Mucosa of descending colon (tissue), 3 donors: ENCODE data around the gene METAP1D. TPM values are rescaled to one million over a fixed set of nuclear protein-coding genes. Genes with fewer than 3 reads are reported as not detected.
"Not testable (repeated sequence)": the region's sequence is repeated elsewhere in the genome, so short reads cannot be mapped to it uniquely, and the experiment has no call there.

ENCODE experiments used
- ATAC-seq: fragments of 200-7000 bp; cut with Tn5 transposase; one replicate; pipeline ENCODE4 v1.9.1; 2020; ENCODE audit warnings: mild to moderate bottlenecking, moderate library complexity
- DNase-seq, 3 donors: peaks; one replicate each; pipeline ENCODE4 v3.0.0-alpha.2; 2020
- H3K36me3 ChIP-seq: fragments of 200-600 bp; one replicate; pipeline ENCODE4 v1.8.0; 2021; ENCODE audit warnings: low read depth, mild to moderate bottlenecking
- H3K4me1 ChIP-seq: fragments of 200-600 bp; one replicate; pipeline ENCODE4 v1.8.0; 2021; ENCODE audit warnings: low read depth, mild to moderate bottlenecking
- H3K4me3 ChIP-seq: fragments of 200-600 bp; one replicate; pipeline ENCODE4 v1.8.0; 2021; ENCODE audit warnings: mild to moderate bottlenecking
- H3K9me3 ChIP-seq: fragments of 200-600 bp; one replicate; pipeline ENCODE4 v1.8.0; 2021; ENCODE audit warnings: mild to moderate bottlenecking
- intact Hi-C, 2 donors: fragments of 100-400 bp; cut with DNase I in 1 of 2; cut with micrococcal nuclease in 1 of 2; formaldehyde crosslinking; loops; one replicate each; pipeline versions ENCODE4 v1.11.0 to v1.11.1; 2022; cut with DNase I, micrococcal nuclease
- total RNA-seq, 3 donors: library from RNA; stranded (reverse); fragmentation: NEBNext Ultra II Directional in 2 of 3; extraction: Animal tissue kit (Norgen Biotek cat#: 25700) in 2 of 3; gene quantifications; one replicate each; pipeline versions ENCODE4 v1.2.1 to v1.2.4, GENCODE V29; 2021 to 2023
- TF ChIP-seq, protein P1 (sequence below): fragments of 200-600 bp; IDR thresholded peaks from one replicate; pipeline ENCODE4 v1.8.0; 2022; ENCODE audit warnings: antibody characterized with exemption, mild to moderate bottlenecking
- donor health status: DM: no; HTN: no; CAD: no; lungs with moderate emphysema.
- donor health status: DM: no; HTN: no; CAD: no.
- donor health status: DM: no; HTN: yes; CAD: no.

Gene METAP1D
- total RNA-seq, 3 donors from 2014 or later: 5.5 to 10.4 (median 6.7) TPM

DNA sequence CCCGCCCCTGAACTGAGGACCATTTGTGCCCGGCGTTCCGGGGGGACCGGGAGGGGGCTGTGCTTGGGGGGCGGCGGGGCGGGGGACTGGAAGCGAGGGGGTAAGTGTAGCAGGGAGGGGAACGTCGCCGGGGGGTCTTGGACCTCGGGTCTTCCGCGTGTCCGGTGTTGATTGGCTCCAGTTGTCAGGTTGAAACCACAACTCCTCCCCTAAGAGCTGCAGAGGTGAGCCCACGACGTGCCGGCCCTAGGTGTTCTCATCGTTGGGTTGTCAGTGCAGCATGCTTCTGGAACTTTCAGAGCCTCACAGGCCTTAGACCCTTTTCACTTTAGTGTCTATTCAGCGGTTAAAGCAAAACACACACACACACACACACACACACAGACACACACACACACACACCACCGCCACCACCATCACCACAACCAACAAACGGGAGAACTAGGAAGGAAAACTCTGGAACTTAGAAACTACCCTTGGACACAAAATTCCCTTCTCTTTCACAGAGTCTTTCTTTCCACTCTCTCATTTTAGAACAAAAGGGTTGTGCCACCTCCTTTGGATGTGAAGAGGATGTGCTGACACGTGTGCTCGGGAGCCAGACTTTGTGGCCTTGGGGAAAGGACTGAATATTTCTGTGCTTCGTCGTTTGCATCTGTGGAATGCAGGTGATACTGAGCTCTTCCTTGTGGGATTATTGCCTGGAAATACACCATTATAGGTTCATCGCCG lies 109.7 kb downstream of the METAP1D start:
- no peak for ATAC-seq

GRCh38 chr2:172109988-172110811 lies 110.4 kb downstream of the METAP1D start:
- Histone ChIP-seq H3K36me3 (no peaks in the 10 kb centered on the region), H3K4me1 (peaks cover 10% of the 10 kb centered on the region), H3K4me3 (no peak overlapping the region), H3K9me3 (no peaks in the 10 kb centered on the region)
- intact Hi-C loops: no loop called here
- ATAC-seq (no peak), DNase-seq (no peak)
- TF ChIP-seq, protein P1, sequence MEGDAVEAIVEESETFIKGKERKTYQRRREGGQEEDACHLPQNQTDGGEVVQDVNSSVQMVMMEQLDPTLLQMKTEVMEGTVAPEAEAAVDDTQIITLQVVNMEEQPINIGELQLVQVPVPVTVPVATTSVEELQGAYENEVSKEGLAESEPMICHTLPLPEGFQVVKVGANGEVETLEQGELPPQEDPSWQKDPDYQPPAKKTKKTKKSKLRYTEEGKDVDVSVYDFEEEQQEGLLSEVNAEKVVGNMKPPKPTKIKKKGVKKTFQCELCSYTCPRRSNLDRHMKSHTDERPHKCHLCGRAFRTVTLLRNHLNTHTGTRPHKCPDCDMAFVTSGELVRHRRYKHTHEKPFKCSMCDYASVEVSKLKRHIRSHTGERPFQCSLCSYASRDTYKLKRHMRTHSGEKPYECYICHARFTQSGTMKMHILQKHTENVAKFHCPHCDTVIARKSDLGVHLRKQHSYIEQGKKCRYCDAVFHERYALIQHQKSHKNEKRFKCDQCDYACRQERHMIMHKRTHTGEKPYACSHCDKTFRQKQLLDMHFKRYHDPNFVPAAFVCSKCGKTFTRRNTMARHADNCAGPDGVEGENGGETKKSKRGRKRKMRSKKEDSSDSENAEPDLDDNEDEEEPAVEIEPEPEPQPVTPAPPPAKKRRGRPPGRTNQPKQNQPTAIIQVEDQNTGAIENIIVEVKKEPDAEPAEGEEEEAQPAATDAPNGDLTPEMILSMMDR: no peak

More for the DNA sequence above, 109.7 kb downstream of the METAP1D start:
- intact Hi-C loops: no loop called here
- no peaks in the 10 kb centered on the region for H3K36me3 ChIP-seq
- TF ChIP-seq, protein P1: no peak
- DNase-seq: no peak
- no peaks in the 10 kb centered on the region for H3K9me3 ChIP-seq
- peaks cover 10% of the 10 kb centered on the region for H3K4me1 ChIP-seq
- no peak overlapping the region for H3K4me3 ChIP-seq

DNA sequence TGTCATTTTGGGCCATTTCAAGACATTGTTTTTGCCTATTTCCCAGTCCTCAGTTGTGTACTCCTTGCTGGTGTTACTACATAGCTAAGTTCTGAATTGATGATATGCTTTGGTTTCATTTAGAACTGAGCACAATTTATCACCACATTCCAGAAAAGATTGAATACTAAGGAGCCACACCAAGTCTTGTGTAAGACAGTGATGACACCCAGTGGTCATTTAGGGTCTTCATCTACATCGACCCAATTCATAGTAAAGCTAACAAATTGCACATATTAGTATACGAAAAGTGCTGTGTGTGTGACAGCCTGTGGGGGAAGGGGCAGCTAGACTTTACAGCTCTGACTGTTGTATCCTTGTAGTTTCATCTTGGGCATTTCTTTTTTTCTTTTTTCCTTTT lies 113.9 kb downstream of the METAP1D start:
- intact Hi-C loops: no loop called here
- no peak overlapping the region for H3K4me3 ChIP-seq
- TF ChIP-seq, protein P1: no peak
- H3K9me3 ChIP-seq: no peaks in the 10 kb centered on the region
- no peaks in the 10 kb centered on the region for H3K4me1 ChIP-seq
- no peak for DNase-seq
- ATAC-seq: no peak
- H3K36me3 ChIP-seq: no peaks in the 10 kb centered on the region

DNA sequence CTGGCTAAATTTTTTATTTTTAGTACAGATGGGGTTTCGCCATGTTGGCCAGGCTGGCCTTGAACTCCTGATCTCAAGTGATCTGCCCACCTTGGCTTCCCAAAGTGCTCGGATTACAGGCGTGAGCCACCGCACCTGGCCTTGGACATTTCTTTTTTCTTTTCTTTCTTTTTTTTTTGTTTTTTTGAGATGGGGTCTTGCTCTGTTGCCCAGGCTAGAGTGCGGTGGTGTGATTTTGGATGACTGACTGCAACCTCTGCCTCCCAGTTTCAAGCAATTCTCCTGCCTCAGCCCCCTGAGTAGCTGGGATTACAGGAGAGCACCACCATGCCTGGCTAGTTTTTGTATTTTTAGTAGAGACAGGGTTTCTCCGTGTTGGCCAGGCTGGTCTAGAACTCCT lies 114.4 kb downstream of the METAP1D start:
- H3K4me3 ChIP-seq, DNase-seq, intact Hi-C loops, H3K36me3 ChIP-seq, ATAC-seq, H3K4me1 ChIP-seq, H3K9me3 ChIP-seq: not testable (repeated sequence)

DNA sequence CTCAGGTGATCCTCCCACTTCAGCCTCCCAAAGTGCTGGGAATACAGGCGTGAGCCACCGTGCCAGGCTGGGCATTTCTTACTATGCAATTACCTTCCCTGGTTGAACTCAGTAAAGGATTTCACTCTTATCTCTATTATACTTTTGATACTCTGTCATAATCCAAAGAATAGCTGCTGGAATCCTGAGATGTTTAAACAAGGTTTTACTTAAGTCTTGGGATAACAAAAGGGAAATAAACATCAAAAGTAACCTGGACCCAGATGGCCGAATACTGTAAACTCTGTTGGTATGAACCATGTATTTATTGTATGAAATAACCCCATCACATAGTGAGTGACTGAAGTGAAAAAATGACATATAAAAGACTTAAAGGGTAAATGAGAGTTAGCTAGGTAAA lies 114.8 kb downstream of the METAP1D start:
- Histone ChIP-seq H3K9me3 (no peaks in the 10 kb centered on the region), H3K4me1 (no peaks in the 10 kb centered on the region), H3K4me3 (no peak overlapping the region), H3K36me3 (no peaks in the 10 kb centered on the region)
- TF ChIP-seq, protein P1: no peak
- no peak for DNase-seq
- intact Hi-C loops: no loop called here
- ATAC-seq: no peak

- DNase-seq (no peak), ATAC-seq (no peak)
- H3K4me1 ChIP-seq: no peaks in the 10 kb centered on the region
- H3K4me3 ChIP-seq: no peak overlapping the region
- H3K9me3 ChIP-seq: no peaks in the 10 kb centered on the region
- TF ChIP-seq, protein P1: no peak
- intact Hi-C loops: no loop called here
- H3K36me3 ChIP-seq: no peaks in the 10 kb centered on the region
Measured at GRCh38 chr2:172116107-172116506, 116.4 kb downstream of the METAP1D start.
